ENCODE results near the gene ZNF214. TPM values are rescaled to one million over a fixed set of nuclear protein-coding genes. Genes with fewer than 3 reads are reported as not detected.
"Not testable (repeated sequence)": the region's sequence is repeated elsewhere in the genome, so short reads cannot be mapped to it uniquely, and the experiment has no call there.

ZNF214 gene
- total RNA-seq, 1 donor, result 2.6 TPM

DNA sequence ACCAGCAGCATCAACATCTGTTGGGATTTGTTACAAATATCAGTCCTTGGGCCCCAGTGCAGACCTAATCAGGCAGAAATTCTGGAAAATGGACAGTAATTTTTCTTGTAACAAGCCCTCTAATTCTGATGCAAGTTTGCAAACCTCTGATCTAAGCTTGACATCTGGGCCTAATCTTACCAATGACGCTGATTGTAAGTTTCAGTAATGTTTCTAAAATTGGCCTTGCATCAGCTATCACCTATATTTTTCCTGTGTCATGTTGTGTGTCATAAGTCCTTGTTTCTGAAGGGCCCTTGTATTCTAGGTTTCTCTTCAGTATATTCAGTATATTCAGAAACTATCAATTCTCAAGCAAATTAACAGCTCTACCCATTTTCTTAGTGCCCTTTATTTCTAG, 57.5 kb downstream of the ZNF214 start:
- TF ChIP-seq, protein P1, sequence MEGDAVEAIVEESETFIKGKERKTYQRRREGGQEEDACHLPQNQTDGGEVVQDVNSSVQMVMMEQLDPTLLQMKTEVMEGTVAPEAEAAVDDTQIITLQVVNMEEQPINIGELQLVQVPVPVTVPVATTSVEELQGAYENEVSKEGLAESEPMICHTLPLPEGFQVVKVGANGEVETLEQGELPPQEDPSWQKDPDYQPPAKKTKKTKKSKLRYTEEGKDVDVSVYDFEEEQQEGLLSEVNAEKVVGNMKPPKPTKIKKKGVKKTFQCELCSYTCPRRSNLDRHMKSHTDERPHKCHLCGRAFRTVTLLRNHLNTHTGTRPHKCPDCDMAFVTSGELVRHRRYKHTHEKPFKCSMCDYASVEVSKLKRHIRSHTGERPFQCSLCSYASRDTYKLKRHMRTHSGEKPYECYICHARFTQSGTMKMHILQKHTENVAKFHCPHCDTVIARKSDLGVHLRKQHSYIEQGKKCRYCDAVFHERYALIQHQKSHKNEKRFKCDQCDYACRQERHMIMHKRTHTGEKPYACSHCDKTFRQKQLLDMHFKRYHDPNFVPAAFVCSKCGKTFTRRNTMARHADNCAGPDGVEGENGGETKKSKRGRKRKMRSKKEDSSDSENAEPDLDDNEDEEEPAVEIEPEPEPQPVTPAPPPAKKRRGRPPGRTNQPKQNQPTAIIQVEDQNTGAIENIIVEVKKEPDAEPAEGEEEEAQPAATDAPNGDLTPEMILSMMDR (IDR thresholded peaks at IDR 0.05; ENCODE audit: insufficient read depth, low read depth, low read length), result no peak
- DNase-seq (ENCODE audit: low read depth), result no peak

DNA sequence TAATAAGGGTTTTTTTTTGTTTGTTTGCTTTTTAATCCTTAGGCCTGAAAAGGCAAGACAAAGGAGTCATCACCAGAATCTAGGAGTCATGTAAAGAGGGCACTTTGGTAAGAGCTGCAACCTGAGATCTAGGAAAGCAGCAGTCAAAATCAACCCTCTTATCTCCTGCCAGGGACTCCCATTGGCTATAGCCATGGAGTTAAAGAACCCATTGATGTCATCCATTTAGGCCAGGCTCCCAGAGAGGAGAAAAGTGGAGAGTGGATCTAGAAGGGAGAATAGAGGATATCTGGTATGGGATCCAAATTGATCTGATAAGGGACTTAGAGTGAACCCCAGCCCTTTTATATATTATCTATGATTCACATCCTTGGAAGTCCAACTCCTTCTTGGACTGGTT, 58.0 kb downstream of the ZNF214 start:
- TF ChIP-seq, protein P1 (IDR thresholded peaks at IDR 0.05; ENCODE audit: insufficient read depth, low read depth, low read length), result no peak
- DNase-seq (ENCODE audit: low read depth), result no peak
- H3K4me3 ChIP-seq (ENCODE audit: low read depth, low read length), result no peak overlapping the region

More for the DNA sequence above, 57.5 kb downstream of the ZNF214 start:
- no peak overlapping the region for H3K4me3 ChIP-seq (ENCODE audit: low read depth, low read length)

DNA sequence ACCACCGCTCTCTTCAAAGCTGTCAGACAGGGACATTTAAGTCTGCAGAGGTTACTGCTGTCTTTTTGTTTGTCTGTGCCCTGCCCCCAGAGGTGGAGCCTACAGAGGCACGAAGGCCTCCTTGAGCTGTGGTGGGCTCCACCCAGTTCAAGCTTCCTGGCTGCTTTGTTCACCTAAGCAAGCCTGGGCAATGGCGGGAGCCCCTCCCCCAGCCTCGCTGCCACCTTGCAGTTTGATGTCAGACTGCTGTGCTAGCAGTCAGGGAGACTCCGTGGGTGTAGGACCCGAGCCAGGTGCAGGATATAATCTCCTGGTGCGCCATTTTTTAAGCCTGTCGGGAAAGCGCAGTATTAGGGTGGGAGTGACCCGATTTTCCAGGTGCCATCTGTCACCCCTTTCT, 65.9 kb downstream of the ZNF214 start:
- H3K4me3 ChIP-seq (ENCODE audit: low read depth, low read length); DNase-seq (ENCODE audit: low read depth): not testable (repeated sequence)

Other genes starting within 250 kb of the ZNF214 start
- under 0.01 and 0.32 TPM in 2 replicates for gene OR2AG2, start 248.4 kb downstream of the ZNF214 start, total RNA-seq
- not detected in 2 replicates for gene OR2AG1, start 237.3 kb downstream of the ZNF214 start, total RNA-seq
- 0.32 and 0.43 TPM in 2 replicates for gene OR6A2, start 220.7 kb downstream of the ZNF214 start, total RNA-seq
- gene OR10A5, start 174.7 kb downstream of the ZNF214 start, total RNA-seq, result not detected in 2 replicates
- not detected in 2 replicates for gene OR10A2, start 157.3 kb downstream of the ZNF214 start, total RNA-seq
- not detected in 2 replicates for gene OR10A4, start 143.7 kb downstream of the ZNF214 start, total RNA-seq
- 0.64 and 0.86 TPM in 2 replicates for gene OR2D2, start 127.8 kb downstream of the ZNF214 start, total RNA-seq
- gene OR2D3, start 99.3 kb downstream of the ZNF214 start, total RNA-seq, result not detected in 2 replicates
- gene ZNF215, start 93.9 kb downstream of the ZNF214 start, total RNA-seq, result 6.5 and 7.1 TPM in 2 replicates
- under 0.01 and 0.32 TPM in 2 replicates for gene NLRP14, start 133 bp upstream of the ZNF214 start, total RNA-seq
- gene RBMXL2, start 68.7 kb upstream of the ZNF214 start, total RNA-seq, result under 0.01 TPM in 1 of 2 replicates, not detected in the other
- under 0.01 TPM in 2 replicates for gene SYT9, start 231.6 kb upstream of the ZNF214 start, total RNA-seq